Mucosa of rectum (tissue), 2 donors: ENCODE data around the gene TMIE.

Experiments
- H3K27ac ChIP-seq, 2 donors: one replicate each; pipeline ENCODE4 v1.7.0; 2013; ENCODE audit warnings: inconsistent platforms in 2 of 2, low read depth in 2 of 2, low read length in 2 of 2
- H3K27me3 ChIP-seq, 2 donors: one replicate each; pipeline ENCODE4 v1.7.0; 2013; ENCODE audit warnings: low read length in 2 of 2; ENCODE audit not compliant: control insufficient read depth in 2 of 2, insufficient read depth in 2 of 2
- H3K36me3 ChIP-seq, 2 donors: one replicate each; pipeline ENCODE4 v1.7.0; 2013; ENCODE audit warnings: low read length in 2 of 2; ENCODE audit not compliant: control insufficient read depth in 2 of 2, insufficient read depth in 2 of 2
- H3K4me1 ChIP-seq, 2 donors: one replicate each; pipeline ENCODE4 v1.7.0; 2013; ENCODE audit warnings: low read length in 2 of 2, mild to moderate bottlenecking in 1 of 2; ENCODE audit not compliant: control insufficient read depth in 2 of 2, insufficient read depth in 2 of 2
- H3K4me3 ChIP-seq, 2 donors: one replicate each; pipeline ENCODE4 v1.7.0; 2013; ENCODE audit warnings: low read length in 2 of 2
- H3K9ac ChIP-seq, 2 donors: one replicate each; pipeline ENCODE4 v1.7.0; 2013; ENCODE audit warnings: low read length in 2 of 2, low read depth in 1 of 2, mild to moderate bottlenecking in 1 of 2
- H3K9me3 ChIP-seq, 2 donors: one replicate each; pipeline ENCODE4 v1.7.0; 2013; ENCODE audit warnings: low read length in 2 of 2; ENCODE audit not compliant: control insufficient read depth in 2 of 2
- donor health status: healthy.
- donor health status: Normal muscosa, but diverticular disease.

Gene TMIE

GRCh38 chr3:46675843-46676567 is 25.2 kb upstream of the TMIE start:
- peaks cover 9 to 14% of the 10 kb centered on the region in 2 donors for H3K36me3 ChIP-seq
- H3K27ac ChIP-seq = no peak overlapping the region
- H3K9ac ChIP-seq = no peak overlapping the region
- no peak overlapping the region for H3K4me3 ChIP-seq
- H3K27me3 ChIP-seq = no peaks in the 10 kb centered on the region
- H3K4me1 ChIP-seq = peaks cover 0 to 3% of the 10 kb centered on the region in 2 donors
- H3K9me3 ChIP-seq = no peaks in the 10 kb centered on the region

DNA sequence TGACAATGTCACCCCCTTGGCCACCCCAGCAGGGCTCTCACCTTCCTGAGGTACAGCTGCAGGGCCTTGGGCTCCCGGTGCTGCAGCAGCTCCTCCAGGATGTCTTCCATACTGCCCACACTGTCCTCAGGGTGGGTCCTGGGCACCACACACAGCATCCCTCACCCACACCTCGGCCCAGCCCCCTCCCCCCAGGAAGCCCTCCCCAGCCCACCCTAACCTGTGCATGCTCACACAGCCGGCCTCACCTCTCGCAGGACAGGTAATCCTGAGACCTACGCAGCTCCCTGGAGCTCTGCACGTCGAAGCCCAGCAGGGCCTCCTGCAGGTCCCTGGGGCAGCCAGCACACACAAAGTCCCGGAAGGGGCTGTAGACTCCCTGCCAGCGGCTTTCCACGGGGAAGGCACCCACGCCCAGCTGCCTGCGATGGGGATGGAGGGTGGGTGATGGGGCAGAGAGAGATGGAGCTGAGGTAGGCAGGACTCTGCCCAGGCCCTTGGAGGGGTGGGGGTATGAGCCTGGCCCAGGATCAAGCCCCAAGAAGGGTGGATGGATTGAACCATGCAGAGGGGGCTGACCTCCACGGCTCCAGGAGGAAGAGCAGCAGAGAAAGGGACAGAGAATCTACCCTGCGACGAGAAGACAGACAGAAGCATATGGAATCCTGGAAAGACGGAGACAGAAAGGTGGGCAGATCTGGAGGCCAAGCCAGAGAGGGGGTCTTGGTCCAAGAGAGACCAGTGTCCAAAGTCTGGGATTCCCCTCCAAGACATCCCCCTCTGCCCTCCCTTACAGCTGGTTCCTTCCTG is 24.4 kb upstream of the TMIE start:
- Histone ChIP-seq H3K4me3 (peak overlapping the region in 1 of 2 donors; percentile 48), H3K9me3 (no peaks in the 10 kb centered on the region), H3K36me3 (peaks cover 9 to 12% of the 10 kb centered on the region in 2 donors), H3K27me3 (no peaks in the 10 kb centered on the region), H3K27ac (peak overlapping the region; percentile 32 to 51), H3K4me1 (peaks cover 0 to 3% of the 10 kb centered on the region in 2 donors), H3K9ac (peak overlapping the region in 1 of 2 donors; percentile 28)

DNA sequence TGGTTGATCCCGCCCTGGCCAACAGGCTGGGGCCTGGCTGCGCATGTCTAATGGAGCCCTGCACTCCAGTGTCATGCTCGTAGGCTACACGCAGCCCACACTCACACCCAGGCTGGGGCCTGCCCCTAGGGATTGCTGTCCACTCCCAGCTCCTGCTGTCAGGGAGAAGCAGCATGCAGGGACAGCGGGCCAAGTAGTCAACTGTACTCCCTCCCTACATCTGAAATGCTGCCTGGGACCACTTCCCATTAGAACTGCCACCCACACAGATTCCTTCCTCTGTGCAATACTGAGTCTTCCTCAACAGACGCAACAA is 23.8 kb upstream of the TMIE start:
- H3K36me3 ChIP-seq = peaks cover 9 to 10% of the 10 kb centered on the region in 2 donors
- H3K27ac ChIP-seq = peak overlapping the region; percentile 32 to 51
- H3K9me3 ChIP-seq = no peaks in the 10 kb centered on the region
- H3K27me3 ChIP-seq = no peaks in the 10 kb centered on the region
- H3K4me3 ChIP-seq = no peak overlapping the region
- H3K4me1 ChIP-seq = peaks cover 0 to 3% of the 10 kb centered on the region in 2 donors
- peak overlapping the region in 1 of 2 donors; percentile 28 for H3K9ac ChIP-seq

DNA sequence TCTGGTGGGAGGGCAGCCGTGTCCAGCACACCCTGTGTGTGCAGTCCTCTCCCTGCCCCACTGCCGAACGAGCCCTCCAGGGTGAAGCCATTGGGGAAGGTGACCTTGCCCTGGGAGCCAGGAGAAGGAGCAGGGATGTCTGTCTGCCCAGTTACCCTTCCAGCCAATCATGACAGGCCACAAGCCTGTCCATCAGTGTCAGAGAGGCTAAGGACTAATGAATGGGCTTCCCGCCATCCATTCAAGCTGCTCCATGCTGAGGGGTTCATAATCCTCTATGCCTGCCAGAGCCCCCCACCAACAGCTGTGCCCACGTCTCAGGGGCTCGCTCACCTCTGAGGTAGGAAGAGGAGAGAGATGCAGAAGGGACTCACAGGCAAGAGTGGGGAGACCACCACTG is 22.9 kb upstream of the TMIE start:
- Histone ChIP-seq H3K27ac (no peak overlapping the region), H3K9ac (no peak overlapping the region), H3K4me1 (peaks cover 0 to 3% of the 10 kb centered on the region in 2 donors), H3K9me3 (no peaks in the 10 kb centered on the region), H3K27me3 (no peaks in the 10 kb centered on the region), H3K36me3 (peaks cover 11 to 14% of the 10 kb centered on the region in 2 donors), H3K4me3 (no peak overlapping the region)

GRCh38 chr3:46679681-46680080 is 21.5 kb upstream of the TMIE start:
- H3K27me3 ChIP-seq = no peaks in the 10 kb centered on the region
- H3K4me1 ChIP-seq = peaks cover 0 to 3% of the 10 kb centered on the region in 2 donors
- H3K27ac ChIP-seq = no peak overlapping the region
- H3K9me3 ChIP-seq = no peaks in the 10 kb centered on the region
- H3K36me3 ChIP-seq = peaks cover 8 to 20% of the 10 kb centered on the region in 2 donors
- no peak overlapping the region for H3K9ac ChIP-seq
- H3K4me3 ChIP-seq = no peak overlapping the region

DNA sequence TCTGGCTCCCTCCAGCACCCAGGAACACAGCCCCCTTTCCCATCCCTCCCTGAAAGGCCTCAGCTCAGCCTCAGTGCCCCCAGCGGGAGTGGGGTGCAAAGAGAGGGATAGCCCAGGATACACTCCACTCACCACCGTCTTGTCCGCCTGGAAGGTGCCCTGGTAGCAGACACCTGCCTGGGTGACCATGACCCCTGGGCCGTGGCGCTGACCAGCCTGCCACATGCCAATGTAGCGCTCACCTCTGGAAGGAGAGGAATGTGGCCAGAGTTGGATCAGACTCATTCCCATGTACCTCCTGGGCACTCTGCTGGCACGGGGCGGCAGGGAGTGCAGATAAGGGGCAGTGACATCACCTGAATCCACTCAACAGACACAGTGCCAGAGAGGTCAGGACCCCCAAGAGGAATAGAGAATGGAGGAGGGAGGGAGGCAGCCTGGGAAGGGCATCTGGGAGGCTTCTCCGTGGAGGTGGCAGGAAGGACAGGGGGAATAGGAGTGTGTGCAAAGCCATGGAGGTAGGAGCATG is 20.8 kb upstream of the TMIE start:
- peaks cover 8 to 24% of the 10 kb centered on the region in 2 donors for H3K36me3 ChIP-seq

GRCh38 chr3:46681387-46681786 is 19.8 kb upstream of the TMIE start:
- H3K36me3 ChIP-seq = peaks cover 8 to 34% of the 10 kb centered on the region in 2 donors
- no peak overlapping the region for H3K27ac ChIP-seq
- H3K27me3 ChIP-seq = no peaks in the 10 kb centered on the region
- H3K4me3 ChIP-seq = no peak overlapping the region
- H3K9me3 ChIP-seq = no peaks in the 10 kb centered on the region
- H3K9ac ChIP-seq = no peak overlapping the region
- H3K4me1 ChIP-seq = peaks cover 0 to 3% of the 10 kb centered on the region in 2 donors

More for the DNA sequence above, 20.8 kb upstream of the TMIE start:
- no peak overlapping the region for H3K27ac ChIP-seq
- H3K4me3 ChIP-seq = no peak overlapping the region
- no peak overlapping the region for H3K9ac ChIP-seq
- no peaks in the 10 kb centered on the region for H3K27me3 ChIP-seq
- peaks cover 0 to 3% of the 10 kb centered on the region in 2 donors for H3K4me1 ChIP-seq
- H3K9me3 ChIP-seq = no peaks in the 10 kb centered on the region

GRCh38 chr3:46681856-46682540 is 19.2 kb upstream of the TMIE start:
- Histone ChIP-seq H3K4me3 (no peak overlapping the region), H3K27ac (no peak overlapping the region), H3K27me3 (no peaks in the 10 kb centered on the region), H3K36me3 (peaks cover 8 to 39% of the 10 kb centered on the region in 2 donors), H3K9me3 (no peaks in the 10 kb centered on the region), H3K9ac (no peak overlapping the region), H3K4me1 (peaks cover 0 to 3% of the 10 kb centered on the region in 2 donors)

- Histone ChIP-seq H3K9me3 (no peaks in the 10 kb centered on the region), H3K4me3 (no peak overlapping the region), H3K9ac (no peak overlapping the region), H3K27me3 (no peaks in the 10 kb centered on the region), H3K27ac (no peak overlapping the region), H3K4me1 (no peaks in the 10 kb centered on the region), H3K36me3 (peaks cover 10 to 42% of the 10 kb centered on the region in 2 donors)
Measured at GRCh38 chr3:46682974-46683373, 18.2 kb upstream of the TMIE start.
